ENCODE results near the gene COPZ1. TPM values are rescaled to one million over a fixed set of nuclear protein-coding genes. Genes with fewer than 3 reads are reported as not detected.

Gene COPZ1
- total RNA-seq, 1 donor from 2014 or later, result 101 TPM

- Mint-ChIP-seq H3K36me3 (ENCODE audit: low read depth) (no peaks in the 10 kb centered on the region), H3K27ac (ENCODE audit: unreplicated experiment) (no peak overlapping the region), H3K27me3 (ENCODE audit: low read depth) (no peaks in the 10 kb centered on the region), H3K4me3 (ENCODE audit: unreplicated experiment) (no peak overlapping the region), H3K4me1 (ENCODE audit: low read depth) (peaks cover 57% of the 10 kb centered on the region), H3K9me3 (ENCODE audit: low read depth) (no peaks in the 10 kb centered on the region)
- no peak for TF ChIP-seq CTCF (IDR thresholded peaks at IDR 0.05)
- no peak for DNase-seq (ENCODE audit: low spot score)
Measured at GRCh38 chr12:54377007-54377406, 52.1 kb downstream of the COPZ1 start.

- peak; percentile 56 for DNase-seq (ENCODE audit: low spot score)
- no peaks in the 10 kb centered on the region for H3K27me3 Mint-ChIP-seq (ENCODE audit: low read depth)
Measured at GRCh38 chr12:54377797-54378515, 53.0 kb downstream of the COPZ1 start.

GRCh38 chr12:54378796-54379397 is 54.0 kb downstream of the COPZ1 start:
- peak overlapping the region; percentile 81 for H3K4me3 Mint-ChIP-seq (ENCODE audit: unreplicated experiment)
- no peaks in the 10 kb centered on the region for H3K27me3 Mint-ChIP-seq (ENCODE audit: low read depth)
- TF ChIP-seq CTCF (IDR thresholded peaks at IDR 0.05), result no peak
- DNase-seq (ENCODE audit: low spot score), result peak; percentile 47
- no peaks in the 10 kb centered on the region for H3K9me3 Mint-ChIP-seq (ENCODE audit: low read depth)
- H3K27ac Mint-ChIP-seq (ENCODE audit: unreplicated experiment), result peak overlapping the region; percentile 41
- no peaks in the 10 kb centered on the region for H3K36me3 Mint-ChIP-seq (ENCODE audit: low read depth)
- H3K4me1 Mint-ChIP-seq (ENCODE audit: low read depth), result peaks cover 41% of the 10 kb centered on the region

More at GRCh38 chr12:54377797-54378515, 53.0 kb downstream of the COPZ1 start:
- no peak for TF ChIP-seq CTCF (IDR thresholded peaks at IDR 0.05)
- Mint-ChIP-seq H3K4me3 (ENCODE audit: unreplicated experiment) (peak overlapping the region; percentile 72), H3K9me3 (ENCODE audit: low read depth) (no peaks in the 10 kb centered on the region), H3K36me3 (ENCODE audit: low read depth) (no peaks in the 10 kb centered on the region), H3K4me1 (ENCODE audit: low read depth) (peaks cover 50% of the 10 kb centered on the region), H3K27ac (ENCODE audit: unreplicated experiment) (no peak overlapping the region)

- Mint-ChIP-seq H3K4me3 (ENCODE audit: unreplicated experiment) (peak overlapping the region; percentile 81), H3K9me3 (ENCODE audit: low read depth) (no peaks in the 10 kb centered on the region), H3K4me1 (ENCODE audit: low read depth) (peaks cover 34% of the 10 kb centered on the region), H3K27me3 (ENCODE audit: low read depth) (no peaks in the 10 kb centered on the region), H3K36me3 (ENCODE audit: low read depth) (no peaks in the 10 kb centered on the region), H3K27ac (ENCODE audit: unreplicated experiment) (peak overlapping the region; percentile 61)
- DNase-seq (ENCODE audit: low spot score), result no peak
- peak; percentile 100 for TF ChIP-seq CTCF (IDR thresholded peaks at IDR 0.05)
Measured at GRCh38 chr12:54379398-54380201, 54.7 kb downstream of the COPZ1 start.

- TF ChIP-seq CTCF (IDR thresholded peaks at IDR 0.05), result no peak
- Mint-ChIP-seq H3K4me1 (ENCODE audit: low read depth) (peaks cover 23% of the 10 kb centered on the region), H3K27ac (ENCODE audit: unreplicated experiment) (no peak overlapping the region), H3K36me3 (ENCODE audit: low read depth) (no peaks in the 10 kb centered on the region), H3K9me3 (ENCODE audit: low read depth) (no peaks in the 10 kb centered on the region), H3K27me3 (ENCODE audit: low read depth) (no peaks in the 10 kb centered on the region), H3K4me3 (ENCODE audit: unreplicated experiment) (no peak overlapping the region)
- DNase-seq (ENCODE audit: low spot score), result no peak
Measured at GRCh38 chr12:54381136-54381535, 56.2 kb downstream of the COPZ1 start.
